Measurements from ENCODE around the gene CLHC1.

DNA sequence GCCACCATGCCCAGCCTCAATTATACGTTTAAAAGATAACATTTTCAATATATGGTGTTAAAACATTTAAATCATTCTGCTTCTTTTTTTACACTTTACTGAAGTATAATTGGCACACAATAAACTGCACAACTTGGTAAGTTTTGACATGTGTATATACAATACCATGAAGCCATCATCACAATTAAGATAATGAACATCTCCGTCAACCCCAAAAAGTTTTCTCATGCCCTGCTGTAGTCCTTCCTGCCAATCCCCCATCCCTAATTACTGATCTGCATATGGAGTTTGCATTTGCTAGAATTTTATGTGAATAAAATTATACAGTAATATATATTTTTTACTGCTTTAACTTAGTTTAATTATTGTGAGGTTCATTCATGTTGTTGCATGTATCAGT is 96.6 kb downstream of the CLHC1 start:
- TF ChIP-seq POLR2A (IDR thresholded peaks at IDR 0.05; ENCODE audit: low read depth, low read length) (no peak), TAF1 (IDR thresholded peaks at IDR 0.05; ENCODE audit: borderline replicate concordance, low read depth, low read length) (no peak)
